ENCODE data around the gene ECE2.

DNA sequence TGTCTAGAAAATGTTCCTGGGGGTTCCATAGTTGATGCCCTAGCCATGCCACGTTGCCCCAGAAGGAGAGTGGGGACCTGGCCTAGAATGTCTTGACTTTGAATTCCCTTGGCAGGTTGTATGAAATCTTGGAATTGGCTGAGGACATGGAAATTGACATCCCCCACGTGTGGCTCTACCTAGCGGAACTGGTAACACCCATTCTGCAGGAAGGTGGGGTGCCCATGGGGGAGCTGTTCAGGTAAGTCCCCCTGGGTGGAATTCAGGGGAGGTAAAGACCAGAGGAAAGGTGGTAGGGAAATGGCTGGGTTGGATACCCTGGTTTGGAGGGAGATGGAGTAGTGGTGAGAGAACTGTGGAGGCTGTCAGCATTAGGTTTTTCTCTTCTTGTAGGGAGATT lies 52.7 kb downstream of the ECE2 start:
- TF ChIP-seq, protein P1, sequence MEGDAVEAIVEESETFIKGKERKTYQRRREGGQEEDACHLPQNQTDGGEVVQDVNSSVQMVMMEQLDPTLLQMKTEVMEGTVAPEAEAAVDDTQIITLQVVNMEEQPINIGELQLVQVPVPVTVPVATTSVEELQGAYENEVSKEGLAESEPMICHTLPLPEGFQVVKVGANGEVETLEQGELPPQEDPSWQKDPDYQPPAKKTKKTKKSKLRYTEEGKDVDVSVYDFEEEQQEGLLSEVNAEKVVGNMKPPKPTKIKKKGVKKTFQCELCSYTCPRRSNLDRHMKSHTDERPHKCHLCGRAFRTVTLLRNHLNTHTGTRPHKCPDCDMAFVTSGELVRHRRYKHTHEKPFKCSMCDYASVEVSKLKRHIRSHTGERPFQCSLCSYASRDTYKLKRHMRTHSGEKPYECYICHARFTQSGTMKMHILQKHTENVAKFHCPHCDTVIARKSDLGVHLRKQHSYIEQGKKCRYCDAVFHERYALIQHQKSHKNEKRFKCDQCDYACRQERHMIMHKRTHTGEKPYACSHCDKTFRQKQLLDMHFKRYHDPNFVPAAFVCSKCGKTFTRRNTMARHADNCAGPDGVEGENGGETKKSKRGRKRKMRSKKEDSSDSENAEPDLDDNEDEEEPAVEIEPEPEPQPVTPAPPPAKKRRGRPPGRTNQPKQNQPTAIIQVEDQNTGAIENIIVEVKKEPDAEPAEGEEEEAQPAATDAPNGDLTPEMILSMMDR (conservative IDR thresholded peaks at IDR 0.05; ENCODE audit: low read depth, low read length): no peak
- no peak for TF ChIP-seq EZH2phosphoT487 (IDR thresholded peaks at IDR 0.05; ENCODE audit: borderline replicate concordance, low read length)
